NCI-H69 (cell line): ENCODE measurements around the gene SRL.
"Not testable (repeated sequence)": the region's sequence is repeated elsewhere in the genome, so short reads cannot be mapped to it uniquely, and the experiment has no call there.

Source experiments
- DNase-seq: peaks from one replicate; lab custom pipeline; 2025; lab: John Stamatoyannopoulos, UW

Gene SRL

DNA sequence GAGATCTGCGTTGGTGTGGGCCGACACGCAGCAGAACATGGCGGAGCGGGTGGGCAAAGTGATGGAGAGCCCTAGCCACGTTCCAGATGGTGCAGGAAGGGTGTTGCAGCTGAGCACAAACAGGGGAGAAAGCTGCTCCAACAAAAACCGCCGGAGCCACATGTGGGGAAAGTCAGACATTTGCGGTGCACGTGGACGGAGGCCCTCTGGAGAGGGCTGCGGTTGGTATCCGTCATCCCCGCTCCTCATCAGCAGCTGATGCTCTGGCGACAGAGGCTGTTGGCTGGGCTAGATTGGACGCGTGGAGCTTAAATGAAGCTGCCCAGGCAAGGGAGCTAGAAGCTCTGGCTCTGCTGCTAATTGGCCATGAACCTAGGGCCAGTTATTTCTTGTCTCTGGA, 82.2 kb downstream of the SRL start:
- DNase-seq: no peak

- no peak for DNase-seq
Observed at GRCh38 chr16:4158143-4159093, 83.5 kb downstream of the SRL start.

DNA sequence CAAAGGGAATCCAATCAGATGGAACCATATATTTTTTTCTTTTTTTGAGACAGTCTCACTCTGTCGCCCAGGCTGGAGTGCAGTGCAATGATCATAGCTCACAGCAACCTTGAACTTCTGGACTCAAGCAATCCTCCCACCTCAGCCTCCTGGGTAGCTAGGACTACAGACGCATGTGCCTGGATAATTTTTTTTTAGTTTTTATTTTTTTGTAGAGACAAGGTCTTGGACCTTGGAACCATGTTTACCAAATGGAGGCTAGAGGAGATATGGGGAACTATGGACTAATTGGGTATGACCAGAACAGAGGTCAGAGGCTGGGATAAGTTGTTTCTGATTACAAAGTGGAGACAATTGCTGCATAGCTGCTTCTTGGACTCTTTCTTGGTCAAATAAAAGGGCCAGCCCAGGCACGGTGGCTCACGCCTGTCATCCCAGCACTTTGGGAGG, 84.5 kb downstream of the SRL start:
- DNase-seq: no peak

GRCh38 chr16:4156503-4156902, 85.4 kb downstream of the SRL start:
- DNase-seq: not testable (repeated sequence)

- not testable (repeated sequence) for DNase-seq
Observed at GRCh38 chr16:4153364-4153763, 88.5 kb downstream of the SRL start.

GRCh38 chr16:4152267-4152666, 89.6 kb downstream of the SRL start:
- no peak for DNase-seq

DNA sequence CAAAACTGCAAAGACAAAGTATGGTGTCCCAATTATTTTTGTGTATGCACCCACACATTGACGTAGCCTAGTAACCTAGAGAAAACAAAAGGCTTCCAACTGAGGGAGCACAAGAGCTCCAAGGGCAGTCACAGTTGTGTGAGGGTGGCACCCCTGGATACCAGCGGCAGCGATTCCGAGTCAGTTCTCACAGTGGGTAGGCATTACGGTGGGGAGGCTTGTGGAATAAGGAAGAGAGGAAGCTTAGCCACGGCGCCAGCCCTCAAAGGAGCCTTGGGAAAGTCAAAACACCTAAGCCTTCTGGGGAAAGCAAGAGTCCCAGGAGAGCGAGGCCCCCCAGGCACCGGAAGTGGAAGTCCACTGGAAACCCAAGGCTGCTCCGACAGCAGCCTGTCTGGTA, 94.6 kb downstream of the SRL start:
- DNase-seq: peak; percentile 49

DNA sequence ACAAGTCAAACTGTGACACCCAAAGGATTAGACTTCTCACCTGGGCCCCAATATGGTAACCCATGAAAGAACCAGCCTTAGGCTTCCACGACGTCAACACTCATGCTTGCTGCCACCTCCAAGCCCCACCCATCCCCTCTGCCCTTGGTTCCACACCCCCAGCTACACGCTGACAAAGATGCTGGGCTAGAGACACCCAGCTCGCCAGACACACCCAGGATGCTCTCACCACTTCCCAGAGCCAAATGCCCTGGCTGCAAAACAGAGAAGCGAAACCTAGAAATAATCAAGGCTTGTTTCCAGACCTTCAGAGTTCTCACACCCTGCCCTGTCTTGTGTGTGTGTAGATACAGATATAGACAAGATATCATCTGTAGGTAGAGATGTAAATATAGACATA, 99.6 kb downstream of the SRL start:
- DNase-seq: no peak

DNA sequence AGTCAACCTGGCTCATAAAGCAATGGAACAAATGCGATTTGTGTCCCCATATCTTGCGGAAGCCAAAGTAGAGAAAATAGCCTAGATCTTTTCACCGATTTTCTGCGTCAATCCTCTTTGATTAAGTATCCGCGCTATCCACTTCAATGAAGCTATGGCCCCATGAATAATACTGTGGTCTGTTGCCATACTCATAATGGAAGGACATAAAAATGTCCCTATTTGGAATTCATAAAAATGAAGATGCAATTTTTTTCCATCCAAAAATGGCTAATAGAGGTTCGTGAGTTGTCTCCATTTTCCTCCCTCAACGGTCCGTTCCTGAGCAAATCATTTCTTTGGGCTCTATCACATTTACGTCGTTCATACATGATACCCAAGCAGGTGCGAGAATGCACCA, 100.3 kb downstream of the SRL start:
- no peak for DNase-seq

GRCh38 chr16:4140652-4141051, 101.2 kb downstream of the SRL start:
- DNase-seq: peak; percentile 70

- DNase-seq: no peak
Observed at GRCh38 chr16:4139968-4140367, 101.9 kb downstream of the SRL start.
